HepG2 (cell line): ENCODE results near the gene IL4I1. TPM values are rescaled to one million over a fixed set of nuclear protein-coding genes. Genes with fewer than 3 reads are reported as not detected.

Experiments used
- CBX5 ChIP-seq: sonication (generic); formaldehyde crosslinking; IDR thresholded peaks from 2 replicates; pipeline ENCODE4 v1.4.0; 2020; ENCODE audit warnings: missing genetic modification reagents, borderline replicate concordance
- CEBPB ChIP-seq: IDR thresholded peaks from 2 replicates; pipeline ENCODE4 v1.6.1; 2011; ENCODE audit warnings: low read depth, low read length, improper control_type of control experiment, borderline replicate concordance
- DMTF1 ChIP-seq: sonication (generic); formaldehyde crosslinking; IDR thresholded peaks from 2 replicates; pipeline ENCODE4 v1.4.0; 2020; ENCODE audit warnings: mild to moderate bottlenecking, missing genetic modification reagents
- FOXC1 ChIP-seq: sonication (generic); formaldehyde crosslinking; IDR thresholded peaks from 2 replicates; pipeline ENCODE4 v1.8.0; 2022; ENCODE audit warnings: mild to moderate bottlenecking, missing genetic modification reagents, borderline replicate concordance
- SOX5 ChIP-seq: IDR thresholded peaks from 2 replicates; pipeline ENCODE4 v1.6.1; 2016; ENCODE audit warnings: borderline replicate concordance
- ZBTB40 ChIP-seq, 2 experiments: fragments of 450-650 bp in 1 of 2; sonication (generic) in 1 of 2; formaldehyde crosslinking in 1 of 2; IDR thresholded peaks; 2 replicates each; pipeline versions ENCODE4 v1.6.1 to v1.8.0; 2016 to 2022; ENCODE audit warnings: antibody characterized with exemption in 1 of 2, mild to moderate bottlenecking in 1 of 2, missing genetic modification reagents in 1 of 2
- ZNF44 ChIP-seq: sonication (generic); formaldehyde crosslinking; IDR thresholded peaks from 2 replicates; pipeline ENCODE4 v1.5.1; 2020; ENCODE audit warnings: mild to moderate bottlenecking, missing genetic modification reagents
- ZNF570 ChIP-seq: sonication (generic); formaldehyde crosslinking; IDR thresholded peaks from 2 replicates; pipeline ENCODE4 v1.4.0; 2020; ENCODE audit warnings: mild to moderate bottlenecking, missing genetic modification reagents, borderline replicate concordance
- ZNF609 ChIP-seq: sonication (generic); formaldehyde crosslinking; IDR thresholded peaks from 2 replicates; pipeline ENCODE4 v1.4.0; 2020; ENCODE audit warnings: mild to moderate bottlenecking, missing genetic modification reagents, borderline replicate concordance
- polyA plus RNA-seq, 8 experiments: library from polyadenylated mRNA; depleted of rRNA in 3 of 8; stranded (reverse) in 7 of 8; unstranded in 1 of 8; fragments of >200 nt; fragmentation: Illumina TruSeq in 4 of 8; extraction: Trizol in 4 of 8; gene quantifications; 2 replicates each; pipeline versions ENCODE4 v1.2.1 to v1.2.3, GENCODE V29; 2011 to 2016; ENCODE audit warnings: low read depth in 4 of 8, missing spikeins in 1 of 8, mixed read lengths in 1 of 8; ENCODE audit not compliant: insufficient read depth in 1 of 8
- total RNA-seq, 5 experiments: library from RNA; depleted of rRNA; stranded (reverse); fragments of >200 nt; fragmentation: Illumina TruSeq; extraction: Trizol; gene quantifications; 2 replicates each; pipeline ENCODE4 v1.2.3, GENCODE V29; 2016; ENCODE audit warnings: low read depth in 1 of 5

Gene IL4I1
- total and polyA plus RNA-seq, 2 of the 13 experiments (the other 11 are each of a cell fraction or from before 2014, with no cell fraction given) = not detected

- TF ChIP-seq ZBTB40 (IDR thresholded peaks at IDR 0.05) (no peak), ZBTB40 (CRISPR knock-in tag; IDR thresholded peaks at IDR 0.05) (no peak), SOX5 (peak; percentile 24; the same call in 1 of the 2 replicates), ZNF570 (no peak), CEBPB (peak; percentile 71; the same call in 1 of the 2 replicates), ZNF44 (no peak), DMTF1 (CRISPR knock-in tag) (no peak), ZNF609 (no peak), FOXC1 (CRISPR knock-in tag) (no peak), CBX5 (CRISPR knock-in tag) (no peak)
Measured at GRCh38 chr19:49937750-49938381, 41.2 kb upstream of the IL4I1 start (continued).
